ENCODE data around the gene TACC2.

DNA sequence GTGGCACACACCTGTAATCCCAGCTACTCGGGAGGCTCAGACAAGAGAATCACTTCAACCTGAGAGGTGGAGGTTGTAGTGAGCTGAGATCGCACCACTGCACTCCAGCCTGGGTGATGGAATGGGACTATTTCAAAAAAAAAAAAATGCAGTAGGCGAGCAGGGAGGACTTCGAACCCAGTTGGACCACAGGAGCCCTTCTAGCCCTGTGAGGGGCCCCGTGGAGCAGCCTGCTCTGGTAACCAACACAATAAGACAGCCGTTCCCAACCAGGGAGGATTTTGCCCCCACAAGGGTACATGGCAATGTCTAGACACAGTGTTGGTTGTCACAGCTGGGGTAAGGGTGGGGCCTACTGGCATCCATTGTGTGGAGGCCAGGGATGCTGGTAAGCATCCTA, 218.2 kb downstream of the TACC2 start:
- TF ChIP-seq, protein P1, sequence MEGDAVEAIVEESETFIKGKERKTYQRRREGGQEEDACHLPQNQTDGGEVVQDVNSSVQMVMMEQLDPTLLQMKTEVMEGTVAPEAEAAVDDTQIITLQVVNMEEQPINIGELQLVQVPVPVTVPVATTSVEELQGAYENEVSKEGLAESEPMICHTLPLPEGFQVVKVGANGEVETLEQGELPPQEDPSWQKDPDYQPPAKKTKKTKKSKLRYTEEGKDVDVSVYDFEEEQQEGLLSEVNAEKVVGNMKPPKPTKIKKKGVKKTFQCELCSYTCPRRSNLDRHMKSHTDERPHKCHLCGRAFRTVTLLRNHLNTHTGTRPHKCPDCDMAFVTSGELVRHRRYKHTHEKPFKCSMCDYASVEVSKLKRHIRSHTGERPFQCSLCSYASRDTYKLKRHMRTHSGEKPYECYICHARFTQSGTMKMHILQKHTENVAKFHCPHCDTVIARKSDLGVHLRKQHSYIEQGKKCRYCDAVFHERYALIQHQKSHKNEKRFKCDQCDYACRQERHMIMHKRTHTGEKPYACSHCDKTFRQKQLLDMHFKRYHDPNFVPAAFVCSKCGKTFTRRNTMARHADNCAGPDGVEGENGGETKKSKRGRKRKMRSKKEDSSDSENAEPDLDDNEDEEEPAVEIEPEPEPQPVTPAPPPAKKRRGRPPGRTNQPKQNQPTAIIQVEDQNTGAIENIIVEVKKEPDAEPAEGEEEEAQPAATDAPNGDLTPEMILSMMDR (IDR thresholded peaks at IDR 0.05 in 4 of 5, conservative IDR thresholded peaks at IDR 0.05 in 1 of 5) = no peak
- TF ChIP-seq POLR2A (IDR thresholded peaks at IDR 0.05) = no peak

Data from gastrocnemius medialis (tissue), 4 donors.